ENCODE data around the gene ECHS1. TPM values are rescaled to one million over a fixed set of nuclear protein-coding genes. Genes with fewer than 3 reads are reported as not detected.

Gene ECHS1
- total RNA-seq, 1 donor from 2014 or later: 44.8 TPM

- TF ChIP-seq CTCF (IDR thresholded peaks at IDR 0.05; ENCODE audit: insufficient read depth, low read length, severe bottlenecking): no peak
- no peaks in the 10 kb centered on the region for H3K27me3 ChIP-seq (ENCODE audit: control insufficient read depth, insufficient read depth, low read length)
- H3K4me3 ChIP-seq (ENCODE audit: low read depth, low read length): no peak overlapping the region
- DNase-seq (ENCODE audit: low read depth) (peak; percentile 12), FAIRE-seq (no peak)
- H3K36me3 ChIP-seq (ENCODE audit: control insufficient read depth, insufficient read depth, low read length): no peaks in the 10 kb centered on the region
Measured at GRCh38 chr10:133315847-133316246, 57.3 kb downstream of the ECHS1 start.

- no peak for TF ChIP-seq CTCF (IDR thresholded peaks at IDR 0.05; ENCODE audit: insufficient read depth, low read length, severe bottlenecking)
- H3K27me3 ChIP-seq (ENCODE audit: control insufficient read depth, insufficient read depth, low read length): no peaks in the 10 kb centered on the region
- DNase-seq (ENCODE audit: low read depth) (no peak), FAIRE-seq (no peak)
- no peaks in the 10 kb centered on the region for H3K36me3 ChIP-seq (ENCODE audit: control insufficient read depth, insufficient read depth, low read length)
- H3K4me3 ChIP-seq (ENCODE audit: low read depth, low read length): no peak overlapping the region
Measured at GRCh38 chr10:133314911-133315310, 58.2 kb downstream of the ECHS1 start.

GRCh38 chr10:133313192-133313591, 60.0 kb downstream of the ECHS1 start:
- DNase-seq (ENCODE audit: low read depth) (no peak), FAIRE-seq (no peak)
- Histone ChIP-seq H3K4me3 (ENCODE audit: low read depth, low read length) (no peak overlapping the region), H3K27me3 (ENCODE audit: control insufficient read depth, insufficient read depth, low read length) (no peaks in the 10 kb centered on the region), H3K36me3 (ENCODE audit: control insufficient read depth, insufficient read depth, low read length) (no peaks in the 10 kb centered on the region)
- TF ChIP-seq CTCF (IDR thresholded peaks at IDR 0.05; ENCODE audit: insufficient read depth, low read length, severe bottlenecking): no peak

GRCh38 chr10:133312769-133313145, 60.4 kb downstream of the ECHS1 start:
- Histone ChIP-seq H3K36me3 (ENCODE audit: control insufficient read depth, insufficient read depth, low read length) (no peaks in the 10 kb centered on the region), H3K4me3 (ENCODE audit: low read depth, low read length) (no peak overlapping the region), H3K27me3 (ENCODE audit: control insufficient read depth, insufficient read depth, low read length) (no peaks in the 10 kb centered on the region)
- TF ChIP-seq CTCF (IDR thresholded peaks at IDR 0.05; ENCODE audit: insufficient read depth, low read length, severe bottlenecking): no peak
- FAIRE-seq: no peak
- no peak for DNase-seq (ENCODE audit: low read depth)

Other genes starting within 250 kb of the ECHS1 start
- under 0.01 TPM in 2 replicates for gene KNDC1, start 213.1 kb downstream of the ECHS1 start, total RNA-seq
- not detected in 2 replicates for gene UTF1, start 143.1 kb downstream of the ECHS1 start, total RNA-seq
- not detected in 2 replicates for gene VENTX, start 135.5 kb downstream of the ECHS1 start, total RNA-seq
- gene ADAM8, start 96.5 kb downstream of the ECHS1 start, total RNA-seq: 34.2 and 41.6 TPM in 2 replicates
- 42.4 and 43.3 TPM in 2 replicates for gene TUBGCP2, start 64.5 kb downstream of the ECHS1 start, total RNA-seq
- 16.4 and 23.2 TPM in 2 replicates for gene ZNF511, start 64.4 kb downstream of the ECHS1 start, total RNA-seq
- gene CALY, start 36.5 kb downstream of the ECHS1 start, total RNA-seq: not detected in 2 replicates
- gene PRAP1, start 26.0 kb downstream of the ECHS1 start, total RNA-seq: not detected in 2 replicates
- gene FUOM, start 15.3 kb downstream of the ECHS1 start, total RNA-seq: 16.8 and 23.2 TPM in 2 replicates
- gene PAOX, start 5.9 kb upstream of the ECHS1 start, total RNA-seq: 5.0 and 9.6 TPM in 2 replicates
- gene MTG1, start 20.8 kb upstream of the ECHS1 start, total RNA-seq: 20.5 and 32.6 TPM in 2 replicates
- gene SPRN, start 51.3 kb upstream of the ECHS1 start, total RNA-seq: not detected in 2 replicates
- gene SCART1, start 80.6 kb upstream of the ECHS1 start, total RNA-seq: 1.0 and 1.1 TPM in 2 replicates
- under 0.01 and 0.26 TPM in 2 replicates for gene CYP2E1, start 154.0 kb upstream of the ECHS1 start, total RNA-seq
- gene SYCE1, start 192.2 kb upstream of the ECHS1 start, total RNA-seq: not detected in 2 replicates

Data from bronchial epithelial cell (primary cell).